SH-SY5Y (cell line): ENCODE data around the gene TRIM59.

Experiments used
- GATA2 ChIP-seq: IDR thresholded peaks from 2 replicates; pipeline ENCODE4 v1.6.1; 2011; ENCODE audit warnings: mild to moderate bottlenecking, low read depth, low read length
- GATA3 ChIP-seq: IDR thresholded peaks from 2 replicates; pipeline ENCODE4 v1.6.1; 2011; ENCODE audit warnings: low read depth, mild to moderate bottlenecking, low read length, moderate library complexity

GRCh38 chr3:160400030-160400701, 49.4 kb downstream of the TRIM59 start:
- TF ChIP-seq GATA3 (no peak), GATA2 (no peak)
